NCI-H2029 (cell line): Measurements from ENCODE around the gene PDZRN3.

Source experiments
- DNase-seq: peaks from one replicate; lab custom pipeline; 2025; lab: John Stamatoyannopoulos, UW

The PDZRN3 gene

DNA sequence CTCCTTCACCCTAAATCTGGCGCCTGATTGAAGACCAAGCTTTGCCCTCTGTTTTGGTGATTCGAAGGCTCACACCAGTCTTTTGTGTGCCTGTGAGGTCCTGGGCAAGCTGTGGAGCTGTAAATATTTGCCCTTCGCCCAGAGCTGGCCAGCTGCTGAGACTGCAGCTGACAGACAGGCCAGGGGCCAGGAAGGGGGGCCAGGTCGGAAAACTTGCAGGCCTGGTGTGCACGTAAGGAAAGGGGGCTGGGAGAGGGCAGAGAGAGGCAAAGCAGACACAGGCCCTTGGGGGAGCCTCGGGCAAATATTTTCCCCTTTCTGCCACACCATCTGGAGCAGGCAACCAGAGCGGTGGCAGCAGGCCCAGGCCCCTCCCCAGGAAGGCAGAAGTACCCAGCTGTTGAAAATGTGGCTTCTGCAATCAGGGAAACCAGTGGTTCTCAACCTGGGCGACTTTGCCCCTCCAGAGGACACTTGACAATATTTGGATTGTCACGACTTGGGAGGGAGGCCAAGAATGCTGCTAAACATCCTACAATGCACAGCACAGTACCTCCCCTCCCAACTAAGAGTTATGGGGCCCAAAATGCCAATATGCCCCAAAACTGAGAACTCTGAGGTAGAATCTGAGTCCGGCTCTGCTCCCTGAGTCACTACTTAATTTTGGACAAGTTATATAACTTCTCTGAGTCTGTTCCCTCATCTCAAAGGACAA lies 2.5 kb downstream of the PDZRN3 start:
- peak; percentile 38 for DNase-seq

DNA sequence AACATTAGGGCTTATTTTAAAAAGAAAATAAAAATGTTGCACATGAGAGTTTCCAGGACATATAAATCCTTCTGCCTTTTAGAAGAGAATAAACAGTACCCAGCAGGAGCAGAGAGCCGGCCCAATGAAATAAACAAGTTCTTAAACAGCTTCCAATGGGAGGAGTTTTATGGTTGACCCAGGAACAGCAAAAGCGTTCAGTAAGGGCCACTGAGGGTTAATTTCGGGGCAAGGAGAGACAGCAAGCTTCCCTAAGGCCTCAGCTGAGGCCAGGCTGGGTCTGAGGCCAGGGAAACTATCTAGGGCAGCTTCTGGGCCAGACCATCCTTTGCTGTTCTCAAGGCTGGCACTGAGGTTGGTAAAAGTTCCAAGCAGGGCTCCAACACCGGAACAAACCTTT lies 3.4 kb downstream of the PDZRN3 start:
- no peak for DNase-seq

DNA sequence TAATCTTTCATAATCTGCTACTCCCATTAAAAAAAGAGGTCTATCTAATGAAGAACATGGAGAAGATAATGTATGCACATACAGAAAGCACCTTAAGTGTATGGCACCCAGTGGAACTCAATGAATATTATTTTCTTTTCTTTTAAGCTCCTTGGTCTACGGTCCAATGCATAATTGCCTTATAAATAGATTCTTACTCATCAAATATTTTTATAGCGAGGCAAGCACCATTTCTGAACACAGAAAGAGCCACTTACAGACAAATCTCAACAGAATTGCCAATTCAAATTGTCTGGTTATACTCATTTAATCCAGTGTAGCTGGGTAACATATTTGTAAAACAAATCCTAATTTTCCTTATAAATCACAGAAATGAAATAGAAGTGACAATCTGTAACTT lies 6.3 kb downstream of the PDZRN3 start:
- no peak for DNase-seq

- no peak for DNase-seq
Observed at GRCh38 chr3:73616056-73616455, 8.7 kb downstream of the PDZRN3 start.

GRCh38 chr3:73614419-73614818 lies 10.3 kb downstream of the PDZRN3 start:
- DNase-seq, result no peak

GRCh38 chr3:73611176-73611575 lies 13.6 kb downstream of the PDZRN3 start:
- no peak for DNase-seq

DNA sequence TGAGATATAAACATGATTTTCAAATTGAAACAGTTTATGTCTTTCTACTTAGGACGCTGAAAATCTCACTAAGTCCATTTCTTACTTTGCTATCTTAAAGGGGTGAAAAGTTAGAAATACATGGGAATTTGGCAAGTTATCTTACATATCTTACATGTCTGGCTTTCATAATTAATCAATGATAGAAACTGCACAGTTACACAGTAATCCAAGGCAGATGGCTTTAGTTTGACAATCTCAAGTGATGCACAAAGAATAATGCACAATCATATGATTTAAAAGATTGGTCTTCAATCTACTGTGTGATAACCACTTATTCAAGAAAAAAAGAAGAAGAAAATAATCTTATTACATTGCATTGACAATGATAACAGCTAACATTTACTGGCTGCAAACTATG lies 14.2 kb downstream of the PDZRN3 start:
- no peak for DNase-seq

- no peak for DNase-seq
Observed at GRCh38 chr3:73609655-73610054, 15.1 kb downstream of the PDZRN3 start.

DNA sequence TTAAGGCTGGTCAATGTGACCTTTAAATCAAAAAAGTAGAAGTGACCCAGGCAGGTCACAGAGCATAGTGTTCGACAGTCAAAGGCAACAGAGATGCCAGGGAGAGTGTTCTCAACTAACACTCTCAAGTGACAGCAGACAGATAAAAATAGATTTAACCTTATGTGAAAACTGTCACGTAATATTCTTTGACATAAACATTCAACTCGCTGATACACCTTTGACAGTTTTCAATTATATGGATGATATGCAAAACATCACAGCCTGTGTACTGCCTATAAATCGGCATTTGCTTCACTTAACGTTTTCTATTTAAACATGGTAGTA lies 15.5 kb downstream of the PDZRN3 start:
- DNase-seq, result no peak

GRCh38 chr3:73608456-73609314 lies 16.1 kb downstream of the PDZRN3 start:
- no peak for DNase-seq

- DNase-seq, result no peak
Observed at GRCh38 chr3:73605861-73606260, 18.9 kb downstream of the PDZRN3 start.

- DNase-seq, result no peak
Observed at GRCh38 chr3:73605412-73605811, 19.3 kb downstream of the PDZRN3 start.

DNA sequence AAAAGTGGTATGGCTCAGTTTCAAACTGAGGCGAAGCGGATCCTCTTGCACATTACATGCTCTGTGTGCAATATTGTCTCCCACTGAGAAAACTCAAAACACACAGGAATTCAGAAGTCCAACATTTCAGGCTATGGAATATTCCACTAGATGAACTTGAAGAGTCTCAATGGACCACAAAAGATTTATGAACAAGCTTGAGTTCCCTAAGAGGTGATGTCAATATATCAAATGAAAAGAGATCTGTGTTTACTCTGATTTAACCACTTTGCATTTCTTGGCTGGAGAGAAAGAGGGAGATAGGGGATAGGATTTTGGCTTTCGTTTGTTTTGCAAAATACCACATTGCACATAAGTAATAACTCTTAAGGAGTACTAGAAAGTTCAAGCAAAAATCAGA lies 20.3 kb downstream of the PDZRN3 start:
- DNase-seq, result no peak

- no peak for DNase-seq
Observed at GRCh38 chr3:73603762-73604171, 21.0 kb downstream of the PDZRN3 start.

DNA sequence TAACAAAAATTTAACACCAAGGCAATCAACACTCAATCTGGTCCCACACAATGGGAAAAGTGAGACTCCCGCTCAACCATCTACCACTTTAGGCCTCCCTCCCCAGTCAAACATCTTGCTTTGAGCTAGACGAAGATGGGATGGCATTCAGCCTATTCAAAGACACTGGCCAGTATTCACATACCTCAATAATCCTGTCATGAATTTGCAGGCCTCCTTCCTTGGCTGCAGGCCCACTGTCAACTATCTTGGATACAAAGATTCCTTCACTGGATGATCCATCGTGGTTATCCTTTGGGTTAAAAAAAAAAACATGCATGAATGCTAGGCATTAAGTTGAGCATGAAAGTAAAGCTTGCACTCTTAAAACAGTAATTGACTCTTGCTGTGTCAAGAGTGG lies 22.6 kb downstream of the PDZRN3 start:
- no peak for DNase-seq

DNA sequence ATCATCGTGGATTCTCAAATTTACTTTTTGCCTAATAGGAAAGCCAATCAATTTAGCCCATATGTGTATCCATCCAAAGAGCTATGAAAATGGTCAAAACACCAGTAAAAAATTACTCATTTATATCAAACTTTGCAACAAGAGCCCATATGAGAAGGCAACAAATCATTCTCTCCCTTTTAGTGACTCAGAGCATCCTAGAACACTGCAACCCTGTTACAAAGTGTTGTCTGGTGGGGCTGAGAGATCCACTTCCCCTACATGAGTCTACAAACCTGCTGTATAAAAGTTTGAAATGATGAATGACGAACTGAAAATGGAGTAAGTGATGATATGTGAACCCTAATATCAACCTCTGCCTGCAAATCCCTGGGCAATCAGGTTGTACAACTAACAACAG lies 23.3 kb downstream of the PDZRN3 start:
- DNase-seq, result no peak

GRCh38 chr3:73601011-73601410 lies 23.7 kb downstream of the PDZRN3 start:
- no peak for DNase-seq

- no peak for DNase-seq
Observed at GRCh38 chr3:73600293-73600938, 24.3 kb downstream of the PDZRN3 start.

DNA sequence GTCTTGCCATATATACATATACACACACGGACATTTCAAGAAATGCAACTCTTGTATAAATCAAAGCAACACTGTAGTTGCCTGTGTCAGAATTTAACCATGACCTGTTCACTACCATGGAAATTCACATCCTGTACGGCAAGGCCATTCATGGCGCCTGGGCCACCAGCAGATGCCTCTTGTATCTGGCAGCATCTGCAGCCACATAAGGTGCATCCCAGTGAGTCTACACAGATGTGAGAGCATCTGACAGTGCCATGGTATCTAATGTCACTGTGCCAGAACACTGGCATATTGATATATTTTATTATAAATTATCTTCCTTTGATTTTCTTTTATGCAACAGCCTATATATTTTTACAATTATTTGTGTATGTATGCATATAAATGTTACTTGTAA lies 25.1 kb downstream of the PDZRN3 start:
- no peak for DNase-seq

GRCh38 chr3:73597476-73597875 lies 27.3 kb downstream of the PDZRN3 start:
- DNase-seq, result no peak

- DNase-seq, result no peak
Observed at GRCh38 chr3:73592154-73593144, 32.3 kb downstream of the PDZRN3 start.

DNA sequence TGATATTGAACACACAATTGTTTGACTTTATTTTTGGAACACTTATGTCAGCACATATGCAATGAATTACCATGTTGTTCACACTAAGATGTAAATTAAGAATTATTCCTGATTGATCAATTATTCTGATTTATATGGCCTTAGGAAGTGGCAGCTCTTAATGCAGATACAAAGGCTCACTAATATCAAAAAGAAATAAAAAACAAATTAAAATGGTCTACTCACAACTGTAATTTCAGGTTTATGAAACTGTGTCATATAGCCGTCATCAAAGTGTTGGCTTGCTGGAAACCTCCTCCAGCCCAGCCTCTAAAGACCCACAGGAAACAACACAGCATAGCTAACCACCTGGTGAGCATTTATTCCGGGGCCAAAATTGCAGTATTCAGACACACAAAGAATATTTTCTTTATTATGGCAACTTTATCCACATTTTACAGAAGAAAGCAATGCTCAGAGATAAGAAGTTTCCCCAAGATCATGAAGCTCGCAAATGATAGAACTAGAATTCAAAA lies 33.4 kb downstream of the PDZRN3 start:
- no peak for DNase-seq
